ENCODE measurements around the gene KRTAP26-1. TPM values are rescaled to one million over a fixed set of nuclear protein-coding genes. Genes with fewer than 3 reads are reported as not detected.

The KRTAP26-1 gene
- total RNA-seq, 6 donors from 2014 or later, result not detected

DNA sequence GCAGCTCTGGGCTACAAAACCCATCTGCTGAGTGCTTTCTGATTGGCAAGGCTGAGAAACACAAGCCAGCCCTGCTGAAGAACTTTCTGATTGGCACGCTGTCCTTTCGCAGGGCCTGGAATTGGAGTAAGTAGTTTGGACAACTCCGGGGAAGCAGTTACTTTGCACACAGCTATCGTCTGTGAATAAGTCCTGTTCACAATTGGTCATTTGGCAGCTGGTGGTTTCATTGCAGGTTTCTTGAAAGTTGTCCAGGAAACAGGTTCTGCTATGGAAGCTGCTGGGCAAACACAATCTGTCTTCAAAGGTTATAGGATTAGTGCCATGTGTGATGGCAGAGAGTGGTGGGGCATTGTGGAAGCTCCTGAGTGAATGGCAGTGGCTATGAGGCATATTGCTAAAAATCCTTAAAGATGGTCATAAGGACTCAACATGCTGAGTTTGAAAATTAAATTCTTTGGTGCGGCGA is 17.2 kb upstream of the KRTAP26-1 start, which contains the start of gene KRTAP27-1:
Gene KRTAP27-1, minus strand, starts transcription at position 419 of the 469 bp plus-strand sequence. Its CDS starts 26 bp downstream, at position 393.
- TF ChIP-seq POLR2A (IDR thresholded peaks at IDR 0.05) (no peak), POLR2AphosphoS5 (IDR thresholded peaks at IDR 0.05) (no peak), EP300 (IDR thresholded peaks at IDR 0.05) (no peak)
- TF ChIP-seq, protein P1, sequence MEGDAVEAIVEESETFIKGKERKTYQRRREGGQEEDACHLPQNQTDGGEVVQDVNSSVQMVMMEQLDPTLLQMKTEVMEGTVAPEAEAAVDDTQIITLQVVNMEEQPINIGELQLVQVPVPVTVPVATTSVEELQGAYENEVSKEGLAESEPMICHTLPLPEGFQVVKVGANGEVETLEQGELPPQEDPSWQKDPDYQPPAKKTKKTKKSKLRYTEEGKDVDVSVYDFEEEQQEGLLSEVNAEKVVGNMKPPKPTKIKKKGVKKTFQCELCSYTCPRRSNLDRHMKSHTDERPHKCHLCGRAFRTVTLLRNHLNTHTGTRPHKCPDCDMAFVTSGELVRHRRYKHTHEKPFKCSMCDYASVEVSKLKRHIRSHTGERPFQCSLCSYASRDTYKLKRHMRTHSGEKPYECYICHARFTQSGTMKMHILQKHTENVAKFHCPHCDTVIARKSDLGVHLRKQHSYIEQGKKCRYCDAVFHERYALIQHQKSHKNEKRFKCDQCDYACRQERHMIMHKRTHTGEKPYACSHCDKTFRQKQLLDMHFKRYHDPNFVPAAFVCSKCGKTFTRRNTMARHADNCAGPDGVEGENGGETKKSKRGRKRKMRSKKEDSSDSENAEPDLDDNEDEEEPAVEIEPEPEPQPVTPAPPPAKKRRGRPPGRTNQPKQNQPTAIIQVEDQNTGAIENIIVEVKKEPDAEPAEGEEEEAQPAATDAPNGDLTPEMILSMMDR (IDR thresholded peaks at IDR 0.05), result no peak
- ATAC-seq (ENCODE audit: low FRiP score in 2 of 2), result no peak
- no peak for DNase-seq
- WGBS, 2 donors, result 91 to 95% methylated on average over 6 of the region's 6 CpGs
- H3K27me3 ChIP-seq, result no peaks in the 10 kb centered on the region
- H3K36me3 ChIP-seq, result no peaks in the 10 kb centered on the region
- no peaks in the 10 kb centered on the region for H3K9me3 ChIP-seq
- no peaks in the 10 kb centered on the region for H3K4me1 ChIP-seq
- no peak within 1 kb of the TSS for H3K4me3 ChIP-seq
- H3K27ac ChIP-seq, result no peak within 1 kb of the TSS

DNA sequence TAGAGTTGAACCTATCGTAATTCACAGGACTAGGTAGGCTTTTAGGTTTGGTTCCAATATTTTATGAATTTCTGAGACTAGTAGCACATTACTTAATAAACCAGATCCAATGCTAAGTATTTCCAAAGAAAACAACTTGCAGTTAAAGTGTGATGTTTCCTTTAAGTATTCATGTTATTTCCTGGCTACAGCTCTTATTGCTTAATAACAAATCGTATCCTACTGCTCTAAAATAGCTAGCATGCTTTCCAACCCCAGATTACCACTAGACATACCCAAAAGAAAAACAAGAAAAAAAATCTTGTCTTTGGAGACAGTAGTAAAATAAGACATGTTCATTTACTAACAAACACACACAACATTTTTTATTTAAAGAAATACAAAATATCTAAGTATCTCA is 16.5 kb upstream of the KRTAP26-1 start:
- Histone ChIP-seq H3K27ac (no peak overlapping the region), H3K4me1 (no peaks in the 10 kb centered on the region), H3K9me3 (no peaks in the 10 kb centered on the region), H3K27me3 (no peaks in the 10 kb centered on the region), H3K36me3 (no peaks in the 10 kb centered on the region), H3K4me3 (no peak overlapping the region)
- no peak for DNase-seq
- 49 to 51% methylated on average over 2 of the region's 2 CpGs for WGBS, 2 donors
- TF ChIP-seq POLR2A (IDR thresholded peaks at IDR 0.05) (no peak), EP300 (IDR thresholded peaks at IDR 0.05) (no peak), POLR2AphosphoS5 (IDR thresholded peaks at IDR 0.05) (no peak)
- TF ChIP-seq, protein P1 (IDR thresholded peaks at IDR 0.05), result no peak
- no peak for ATAC-seq (ENCODE audit: low FRiP score in 2 of 2)

DNA sequence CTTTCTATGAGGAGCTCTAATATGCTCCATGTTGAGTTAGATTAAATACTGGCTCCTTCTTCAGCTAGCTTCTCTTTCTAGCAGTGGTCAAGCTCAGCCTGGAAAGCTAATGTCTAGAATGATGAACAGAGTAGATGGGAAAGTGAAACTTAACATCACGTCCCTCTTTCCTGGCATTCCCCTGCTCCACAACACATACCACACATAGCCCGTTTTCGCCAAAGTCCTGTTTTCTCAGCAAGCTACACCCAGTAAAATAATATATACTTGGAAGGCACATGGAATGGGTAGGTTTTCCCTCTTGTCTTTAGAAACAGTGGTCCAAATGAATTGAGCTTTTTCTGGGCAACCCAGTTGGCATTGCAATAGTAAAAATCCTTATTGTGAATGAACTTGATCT is 13.6 kb upstream of the KRTAP26-1 start:
- Histone ChIP-seq H3K27ac (no peak overlapping the region), H3K4me1 (no peaks in the 10 kb centered on the region), H3K9me3 (no peaks in the 10 kb centered on the region), H3K4me3 (no peak overlapping the region), H3K36me3 (no peaks in the 10 kb centered on the region), H3K27me3 (no peaks in the 10 kb centered on the region)
- no peak for ATAC-seq (ENCODE audit: low FRiP score in 2 of 2)
- TF ChIP-seq, protein P1 (IDR thresholded peaks at IDR 0.05), result no peak
- TF ChIP-seq POLR2A (IDR thresholded peaks at IDR 0.05) (no peak), EP300 (IDR thresholded peaks at IDR 0.05) (no peak), POLR2AphosphoS5 (IDR thresholded peaks at IDR 0.05) (no peak)
- WGBS, 2 donors, result 74 to 77% methylated on average over 3 of the region's 3 CpGs
- DNase-seq, result no peak

DNA sequence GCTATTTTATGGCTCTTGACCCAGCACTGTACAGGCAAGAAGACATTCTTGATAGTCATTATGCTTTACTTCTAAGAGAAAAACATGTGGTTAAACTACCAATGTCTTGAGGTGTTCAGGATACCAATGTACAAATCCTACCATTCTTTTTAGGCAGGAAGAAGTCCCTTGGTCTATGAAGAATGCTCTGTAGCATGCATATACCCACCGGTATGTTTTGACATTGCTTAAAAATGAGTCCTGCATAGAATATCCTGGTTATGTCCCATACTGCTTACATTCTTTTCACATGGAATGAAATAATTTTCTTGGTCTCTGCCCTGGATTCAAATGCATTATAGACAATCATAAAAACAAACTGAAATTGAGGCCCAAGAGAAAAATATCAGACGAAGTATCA is 12.6 kb upstream of the KRTAP26-1 start:
- no peaks in the 10 kb centered on the region for H3K36me3 ChIP-seq
- TF ChIP-seq POLR2A (IDR thresholded peaks at IDR 0.05) (no peak), POLR2AphosphoS5 (IDR thresholded peaks at IDR 0.05) (no peak), EP300 (IDR thresholded peaks at IDR 0.05) (no peak)
- TF ChIP-seq, protein P1 (IDR thresholded peaks at IDR 0.05), result no peak
- no peak overlapping the region for H3K4me3 ChIP-seq
- H3K9me3 ChIP-seq, result no peaks in the 10 kb centered on the region
- no peak overlapping the region for H3K27ac ChIP-seq
- no peaks in the 10 kb centered on the region for H3K4me1 ChIP-seq
- WGBS, 2 donors, result 70 to 94% methylated on average over 2 of the region's 2 CpGs
- ATAC-seq (ENCODE audit: low FRiP score in 2 of 2), result no peak
- no peaks in the 10 kb centered on the region for H3K27me3 ChIP-seq
- DNase-seq, result no peak

DNA sequence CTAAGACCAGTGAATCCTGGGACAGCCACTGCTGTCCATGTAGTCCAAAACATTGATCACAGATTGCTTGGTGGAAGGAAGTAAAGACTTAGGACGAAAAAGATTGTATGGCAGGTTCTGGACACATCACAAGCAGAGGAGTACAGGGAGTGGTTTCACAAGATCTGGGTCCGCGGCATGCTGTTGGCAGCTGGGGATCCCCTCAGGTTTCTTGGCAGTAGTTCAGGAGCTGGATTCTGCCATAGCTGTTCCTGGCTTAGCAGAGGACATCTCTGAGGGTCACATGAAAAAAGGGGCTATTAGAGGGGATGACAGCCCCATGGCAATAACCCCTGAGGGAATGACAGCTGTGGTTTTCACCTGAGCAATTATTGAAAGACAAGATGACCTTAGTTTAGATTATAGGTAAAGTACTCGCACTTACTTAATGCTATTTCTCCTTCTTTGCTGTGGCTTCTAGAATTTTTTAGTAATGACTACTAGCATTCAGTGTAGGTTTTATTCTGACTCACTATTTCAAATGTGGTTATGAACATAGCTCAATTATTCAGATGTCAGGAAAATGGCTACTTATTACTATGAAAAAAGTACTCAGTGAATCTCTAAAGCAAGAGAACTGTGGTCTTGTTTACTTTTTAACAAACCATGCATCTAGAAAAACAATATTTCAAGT is 9.2 kb upstream of the KRTAP26-1 start:
- Histone ChIP-seq H3K4me1 (no peaks in the 10 kb centered on the region), H3K9me3 (no peaks in the 10 kb centered on the region), H3K36me3 (no peaks in the 10 kb centered on the region), H3K4me3 (no peak overlapping the region), H3K27ac (no peak overlapping the region), H3K27me3 (no peaks in the 10 kb centered on the region)
- 88 to 92% methylated on average over 4 of the region's 4 CpGs for WGBS, 2 donors
- TF ChIP-seq, protein P1 (IDR thresholded peaks at IDR 0.05), result no peak
- TF ChIP-seq POLR2A (IDR thresholded peaks at IDR 0.05) (no peak), EP300 (IDR thresholded peaks at IDR 0.05) (no peak), POLR2AphosphoS5 (IDR thresholded peaks at IDR 0.05) (no peak)
- DNase-seq (no peak), ATAC-seq (ENCODE audit: low FRiP score in 2 of 2) (no peak)

Data from upper lobe of left lung (tissue), 6 donors.